ENCODE results near the gene KNCN.

Gene KNCN

GRCh38 chr1:46568461-46568891 is 17.0 kb upstream of the KNCN start:
- DNase-seq, result no peak

GRCh38 chr1:46563341-46563740 is 11.9 kb upstream of the KNCN start:
- no peak for DNase-seq

DNA sequence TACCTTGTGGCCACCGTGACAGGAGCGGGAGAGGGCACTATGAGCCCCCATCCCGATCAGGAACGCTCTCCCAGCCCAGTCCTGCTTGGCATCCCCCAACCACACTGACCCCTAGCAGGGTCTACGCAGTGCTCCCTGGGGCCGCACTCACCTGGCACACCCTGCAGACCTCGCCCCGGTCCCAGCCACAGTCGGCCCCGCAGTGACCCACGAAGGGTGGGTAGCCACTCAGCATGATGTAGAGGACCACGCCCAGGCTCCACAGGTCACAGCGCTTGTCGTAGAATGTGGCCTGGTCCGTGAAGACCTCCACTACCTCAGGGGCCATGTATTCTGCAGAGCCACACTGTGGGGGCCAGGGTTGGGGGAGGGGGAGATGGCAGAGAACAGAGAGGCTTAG is 11.1 kb upstream of the KNCN start:
- no peak for DNase-seq

GRCh38 chr1:46558966-46559365 is 7.5 kb upstream of the KNCN start:
- DNase-seq, result no peak

- no peak for DNase-seq
Observed at GRCh38 chr1:46558141-46558963, 6.9 kb upstream of the KNCN start.

DNA sequence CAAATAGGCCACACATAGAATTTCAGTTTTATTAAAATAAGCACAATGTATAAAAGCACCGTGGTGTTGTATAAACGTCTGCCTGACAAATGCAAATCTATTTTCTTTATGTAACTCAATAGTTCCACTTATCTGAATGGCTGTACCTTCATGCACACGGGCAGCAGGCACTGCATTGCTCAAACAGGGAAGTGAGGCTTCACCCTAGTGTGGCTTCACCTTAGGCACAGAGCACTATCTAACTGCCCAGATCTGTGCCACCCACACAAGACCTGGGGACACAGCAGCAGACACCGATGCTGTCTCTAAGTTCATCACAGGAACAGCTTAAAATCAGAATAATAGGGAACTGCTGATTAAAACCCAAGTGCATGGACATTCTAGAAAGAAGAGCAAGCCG is 6.0 kb upstream of the KNCN start:
- DNase-seq, result no peak

DNA sequence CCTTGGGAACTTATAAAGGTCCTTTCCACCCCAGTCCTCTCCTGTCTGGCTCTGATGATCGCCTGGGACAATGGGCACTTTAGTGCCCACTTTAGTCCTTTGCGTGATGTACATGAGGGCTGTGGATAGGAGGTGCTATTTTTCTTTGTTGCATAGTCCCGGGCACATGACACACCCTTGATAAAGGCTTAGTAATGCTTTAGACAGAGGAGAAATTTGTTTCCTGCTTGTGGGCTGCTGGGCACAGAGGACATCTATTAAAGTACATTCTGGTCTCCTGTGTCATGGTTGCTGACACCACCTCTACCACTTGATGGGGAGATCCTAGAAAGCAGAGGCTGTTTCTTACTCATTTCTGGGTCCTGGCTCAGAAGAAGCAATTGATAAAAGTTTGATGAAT is 5.4 kb upstream of the KNCN start:
- DNase-seq, result no peak

- DNase-seq, result no peak
Observed at GRCh38 chr1:46555826-46556619, 4.6 kb upstream of the KNCN start.

- no peak for DNase-seq
Observed at GRCh38 chr1:46554597-46555381, 3.3 kb upstream of the KNCN start.

- no peak for DNase-seq
Observed at GRCh38 chr1:46554236-46554596, 2.8 kb upstream of the KNCN start.

DNA sequence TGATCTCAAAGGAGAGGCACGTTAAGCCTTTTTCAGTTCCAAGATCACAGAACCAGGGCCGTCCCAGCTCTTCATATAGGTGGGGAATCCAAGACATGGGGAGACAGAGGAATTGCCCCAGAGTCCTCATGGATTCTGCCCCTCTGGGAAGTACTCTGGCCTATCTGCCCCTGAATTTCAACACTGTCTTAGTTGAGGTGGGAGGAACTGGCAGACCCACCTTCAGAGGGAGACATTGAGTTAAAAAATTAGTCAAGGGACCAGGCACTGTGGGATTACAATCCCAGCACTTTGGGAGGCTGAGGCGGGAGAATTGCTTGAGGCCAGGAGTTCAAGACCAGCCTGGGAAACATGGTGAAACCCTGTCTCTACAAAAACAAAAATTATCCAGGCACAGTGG is 2.1 kb upstream of the KNCN start:
- DNase-seq, result no peak

GRCh38 chr1:46552357-46553237 is 1.1 kb upstream of the KNCN start:
- no peak for DNase-seq

GRCh38 chr1:46550751-46551231 is 656 bp downstream of the KNCN start:
- no peak for DNase-seq

DNA sequence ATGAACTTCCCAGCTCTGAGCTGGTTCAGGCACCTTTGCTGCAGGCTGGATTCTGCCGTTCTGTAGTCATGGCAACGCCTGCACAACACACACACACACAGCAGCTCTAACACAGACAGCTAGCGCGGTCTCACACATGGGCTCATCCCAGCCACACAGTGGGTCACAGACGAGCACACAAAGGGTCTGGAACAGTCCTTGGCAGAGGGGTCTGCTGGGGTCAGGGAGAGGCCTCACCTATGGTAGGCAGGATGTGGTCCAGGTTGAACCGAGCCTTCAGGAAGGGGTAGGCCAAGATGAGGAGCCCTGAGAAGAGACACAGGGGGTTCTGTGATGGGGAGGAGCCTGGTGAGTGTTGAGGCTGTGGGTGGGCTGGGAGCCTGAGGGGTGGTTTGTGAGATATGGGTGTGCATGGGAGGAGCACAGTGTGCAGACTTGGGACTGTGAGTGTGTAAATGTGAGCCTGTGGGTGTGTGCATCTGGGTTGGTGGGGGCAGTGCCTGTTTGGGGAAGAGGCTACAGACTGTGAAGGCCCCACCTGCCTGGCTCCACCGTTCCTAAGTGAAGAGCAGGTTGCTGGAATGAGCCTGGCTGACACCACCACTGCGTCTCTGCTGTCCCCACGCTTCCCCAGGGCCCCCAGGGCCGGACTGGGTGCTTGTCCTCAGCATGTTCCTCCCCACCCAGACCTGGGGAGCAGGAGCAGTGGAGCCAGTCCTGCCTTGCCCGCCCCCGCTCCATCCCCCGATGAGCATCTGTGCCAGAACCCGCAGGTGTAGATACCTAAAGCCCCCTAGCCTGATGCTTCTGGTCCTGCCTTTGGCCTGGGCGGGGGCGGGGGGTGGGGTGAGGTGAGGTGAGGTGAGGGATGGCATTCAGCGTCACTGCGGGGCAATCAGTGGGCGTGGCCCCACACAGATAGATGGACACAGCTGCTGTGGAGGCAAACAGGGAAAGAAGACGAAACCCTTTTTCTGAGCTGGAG is 1.5 kb downstream of the KNCN start:
- peak; percentile 70 to 75 for DNase-seq

DNA sequence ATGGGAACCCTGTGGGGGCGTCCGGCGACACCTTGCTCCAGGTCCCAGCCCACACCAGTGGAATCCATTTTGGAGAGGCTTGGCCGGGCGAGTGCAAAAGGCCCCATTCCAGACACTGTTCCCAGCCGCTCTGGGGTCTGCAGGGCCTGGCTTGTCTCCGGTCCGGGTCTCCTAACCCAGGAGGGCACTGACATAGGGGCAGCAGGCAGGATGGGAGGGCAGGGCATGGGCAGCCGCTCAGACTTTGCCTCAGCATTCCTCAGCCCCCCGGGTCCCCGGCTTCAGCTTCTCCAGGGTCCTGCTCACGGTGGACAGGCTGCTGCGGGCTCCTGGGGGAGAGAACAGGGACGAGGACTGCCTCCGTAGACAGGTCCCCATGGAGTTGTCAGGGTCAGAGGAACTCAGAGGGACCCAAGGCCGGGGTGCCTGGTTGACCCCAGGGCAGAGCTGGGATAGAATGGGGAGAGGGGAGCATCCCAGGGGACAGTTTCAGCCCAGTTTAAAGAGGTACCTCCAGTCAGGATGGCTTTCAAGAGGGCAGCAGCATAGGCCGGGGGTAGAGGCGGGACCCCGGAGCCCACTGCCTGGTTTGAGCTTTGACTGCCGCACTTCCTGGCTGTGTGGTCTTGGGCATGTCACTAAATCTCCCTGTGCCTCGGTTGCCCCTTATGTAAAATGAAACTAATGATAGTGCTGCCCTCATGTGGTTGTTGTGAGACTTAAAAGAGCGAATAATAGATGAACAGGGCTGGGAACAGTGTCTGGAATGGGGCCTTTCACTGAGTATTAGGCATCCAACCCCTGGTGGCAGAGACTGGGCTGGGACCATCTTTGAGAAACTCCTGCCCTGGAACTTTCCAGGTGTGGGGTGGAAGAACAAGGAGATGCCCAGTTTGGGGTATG is 3.7 kb downstream of the KNCN start:
- DNase-seq, result peak in 1 of 2 donors; percentile 56

DNA sequence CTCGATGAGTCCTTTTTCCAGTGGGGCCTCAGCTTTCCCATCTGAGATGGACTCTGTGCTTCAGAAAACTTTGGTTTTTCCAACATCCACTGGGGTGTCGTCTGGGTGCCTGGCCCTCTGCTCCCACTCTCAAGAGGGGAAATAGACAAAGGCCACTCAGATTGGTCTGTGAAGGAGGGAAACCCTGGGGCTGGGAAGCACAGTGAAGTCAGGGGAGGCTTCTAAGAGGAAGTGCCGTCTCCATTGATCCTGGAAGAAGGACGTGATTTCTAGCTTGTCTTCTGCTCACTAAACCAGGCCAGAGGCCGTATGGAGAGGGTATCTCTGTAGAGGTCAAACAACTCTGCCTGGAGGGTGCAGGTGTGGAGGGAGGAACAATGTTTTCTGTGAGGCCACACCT is 5.2 kb downstream of the KNCN start:
- no peak for DNase-seq

- DNase-seq, result no peak
Observed at GRCh38 chr1:46545784-46546183, 5.7 kb downstream of the KNCN start.

GRCh38 chr1:46544561-46545240 is 6.7 kb downstream of the KNCN start:
- no peak for DNase-seq
